Lower lobe of right lung (tissue), 2 donors: ENCODE measurements around the gene ADGRL1. TPM values are rescaled to one million over a fixed set of nuclear protein-coding genes. Genes with fewer than 3 reads are reported as not detected.

Experiments
- ATAC-seq, 2 donors: fragments of 200-7000 bp; cut with Tn5 transposase; one replicate each; pipeline ENCODE4 v1.9.1; 2020 to 2022; ENCODE audit warnings: mild to moderate bottlenecking in 2 of 2, moderate library complexity in 2 of 2
- DNase-seq: peaks from one replicate; pipeline ENCODE4 v3.0.0-alpha.2; 2020
- H3K27ac ChIP-seq: fragments of 200-600 bp; one replicate; pipeline ENCODE4 v1.8.0; 2022
- H3K27me3 ChIP-seq: fragments of 200-600 bp; one replicate; pipeline ENCODE4 v1.8.0; 2022; ENCODE audit warnings: low read depth
- H3K36me3 ChIP-seq: fragments of 200-600 bp; one replicate; pipeline ENCODE4 v1.8.0; 2022; ENCODE audit warnings: mild to moderate bottlenecking
- H3K4me1 ChIP-seq: fragments of 200-600 bp; one replicate; pipeline ENCODE4 v1.8.0; 2022
- H3K4me3 ChIP-seq: fragments of 200-600 bp; one replicate; pipeline ENCODE4 v1.8.0; 2022; ENCODE audit warnings: mild to moderate bottlenecking
- H3K9me3 ChIP-seq: fragments of 200-600 bp; one replicate; pipeline ENCODE4 v1.8.0; 2022
- CTCF ChIP-seq: fragments of 200-600 bp; IDR thresholded peaks from one replicate; pipeline ENCODE4 v1.8.0; 2022; ENCODE audit warnings: antibody characterized with exemption, mild to moderate bottlenecking
- intact Hi-C: fragments of 100-400 bp; cut with DNase I; formaldehyde crosslinking; loops from one replicate; pipeline ENCODE4 v1.11.0; 2022
- total RNA-seq: library from RNA; stranded (reverse); fragmentation: NEBNext Ultra II Directional; extraction: Animal tissue kit (Norgen Biotek cat#: 25700); gene quantifications from one replicate; pipeline ENCODE4 v1.2.1, GENCODE V29; 2021
- donor health status: DM: no; HTN: yes; CAD: no; lungs with severe emphysema.

The ADGRL1 gene
- total RNA-seq, 1 donor from 2014 or later, result 28.7 TPM

DNA sequence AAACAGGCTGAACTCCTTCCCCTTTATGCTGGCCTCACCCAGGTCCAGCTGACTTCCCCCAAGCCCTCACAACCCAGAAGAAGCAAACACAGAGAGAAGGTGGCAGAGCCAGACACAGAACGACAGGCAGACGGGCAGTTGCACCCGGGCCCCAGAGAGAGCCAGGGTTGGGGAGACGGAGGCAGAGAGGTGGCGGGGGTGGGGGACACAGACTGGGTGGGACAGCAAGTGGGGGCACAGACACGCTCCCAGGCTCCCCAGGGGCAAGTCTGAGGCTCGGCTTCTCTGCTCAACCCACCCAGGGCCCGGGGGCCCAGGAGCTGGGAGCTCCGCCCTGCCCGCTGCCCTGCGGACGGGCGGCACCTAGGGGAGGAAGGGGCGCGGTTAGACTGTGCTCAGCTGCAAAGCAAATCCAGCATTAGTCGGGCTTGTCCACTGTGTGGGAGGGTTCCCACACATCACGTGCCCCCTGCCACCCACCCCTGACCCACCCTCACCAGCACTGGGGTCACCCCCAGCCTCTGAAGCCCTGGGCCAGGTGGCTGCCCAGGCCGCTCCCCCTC lies 38.3 kb downstream of the ADGRL1 start:
- TF ChIP-seq CTCF, result peak; percentile 7
- peak overlapping the region; percentile 11 for H3K4me3 ChIP-seq
- ATAC-seq (peak; percentile 54 to 63), DNase-seq (no peak)
- H3K27ac ChIP-seq, result peak overlapping the region; percentile 71
- no peaks in the 10 kb centered on the region for H3K9me3 ChIP-seq
- no peaks in the 10 kb centered on the region for H3K27me3 ChIP-seq
- intact Hi-C loops, result no loop called here
- peaks cover 43% of the 10 kb centered on the region for H3K36me3 ChIP-seq
- H3K4me1 ChIP-seq, result peaks cover 20% of the 10 kb centered on the region

- Histone ChIP-seq H3K4me1 (peaks cover 20% of the 10 kb centered on the region), H3K9me3 (no peaks in the 10 kb centered on the region), H3K27me3 (no peaks in the 10 kb centered on the region), H3K36me3 (peaks cover 40% of the 10 kb centered on the region), H3K4me3 (peak overlapping the region; percentile 11), H3K27ac (peak overlapping the region; percentile 71)
- intact Hi-C loops, result no loop called here
- ATAC-seq (no peak), DNase-seq (no peak)
- TF ChIP-seq CTCF, result no peak
Observed at GRCh38 chr19:14166999-14167575, 38.9 kb downstream of the ADGRL1 start.

DNA sequence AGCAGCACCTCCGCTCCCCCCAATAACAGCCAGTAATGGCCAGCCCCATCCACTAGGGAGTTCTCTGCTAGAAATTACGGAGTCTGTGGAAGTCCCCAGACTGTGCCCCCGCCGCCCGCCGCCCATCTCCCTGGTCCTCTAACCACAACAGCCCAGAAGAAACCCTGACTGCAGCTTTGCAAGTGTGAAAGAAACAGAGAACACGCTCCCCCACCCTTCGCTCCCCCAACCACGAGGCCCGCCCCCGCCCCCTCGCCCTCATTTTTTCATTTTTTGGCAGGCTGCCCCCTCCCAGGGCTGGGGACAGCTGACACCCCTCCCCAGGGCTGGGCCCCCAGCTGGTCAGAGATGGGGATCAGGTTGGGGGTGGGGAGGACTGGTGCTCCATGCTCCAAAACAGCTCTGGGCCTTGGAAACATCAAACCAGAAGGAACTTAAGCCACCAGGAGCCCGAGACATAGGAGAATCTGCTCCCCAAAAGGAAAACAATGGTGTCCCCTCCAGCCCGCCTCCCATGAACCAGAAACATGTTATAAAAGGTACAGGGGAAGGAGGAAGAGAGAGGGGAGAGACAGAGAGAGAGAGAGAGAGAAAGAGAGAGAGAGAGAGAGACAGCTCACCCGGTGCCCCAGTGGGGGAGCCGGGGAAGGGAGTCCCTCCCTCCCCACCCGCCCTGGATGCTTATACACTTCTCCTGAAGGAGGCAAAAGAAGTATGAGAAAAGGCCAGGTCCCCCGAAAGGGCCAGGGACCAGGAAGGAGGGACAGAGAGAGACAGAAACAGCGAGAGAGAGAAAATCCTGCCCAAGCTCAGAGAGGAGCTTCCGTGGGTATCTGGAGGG lies 39.8 kb downstream of the ADGRL1 start:
- intact Hi-C loops, result no loop called here
- Histone ChIP-seq H3K9me3 (no peaks in the 10 kb centered on the region), H3K4me3 (peak overlapping the region; percentile 1), H3K4me1 (peaks cover 20% of the 10 kb centered on the region), H3K27me3 (no peaks in the 10 kb centered on the region), H3K27ac (peak overlapping the region; percentile 71), H3K36me3 (peaks cover 31% of the 10 kb centered on the region)
- no peak for DNase-seq
- ATAC-seq, result no peak
- TF ChIP-seq CTCF, result no peak

- H3K27me3 ChIP-seq, result no peaks in the 10 kb centered on the region
- no peak for TF ChIP-seq CTCF
- no peak for DNase-seq
- ATAC-seq, result no peak
- no peak overlapping the region for H3K4me3 ChIP-seq
- peaks cover 20% of the 10 kb centered on the region for H3K4me1 ChIP-seq
- H3K9me3 ChIP-seq, result no peaks in the 10 kb centered on the region
- intact Hi-C loops, result no loop called here
- H3K27ac ChIP-seq, result no peak overlapping the region
- peaks cover 24% of the 10 kb centered on the region for H3K36me3 ChIP-seq
Observed at GRCh38 chr19:14164724-14165493, 41.1 kb downstream of the ADGRL1 start.

DNA sequence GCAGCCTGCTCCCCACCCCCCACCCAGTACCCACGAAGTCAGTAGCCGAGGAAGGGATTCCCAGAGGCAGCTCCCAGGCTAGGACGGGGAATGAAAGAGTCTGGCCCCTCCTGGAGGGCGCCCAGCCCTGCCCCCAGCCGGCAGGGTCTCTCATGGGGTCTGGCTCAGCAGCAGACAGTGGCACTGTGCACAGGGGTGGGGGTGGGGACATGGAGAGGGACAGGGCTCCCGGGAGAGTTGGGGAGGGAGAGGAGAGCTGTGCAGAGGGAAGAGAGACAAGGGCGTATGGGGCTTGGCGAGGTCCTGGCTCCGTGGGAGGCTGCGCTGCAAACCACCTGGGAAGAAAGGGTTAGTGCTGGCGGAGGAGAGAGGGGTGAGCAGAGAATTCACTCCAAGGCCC lies 41.9 kb downstream of the ADGRL1 start:
- Histone ChIP-seq H3K4me1 (peaks cover 20% of the 10 kb centered on the region), H3K4me3 (no peak overlapping the region), H3K9me3 (no peaks in the 10 kb centered on the region), H3K27me3 (no peaks in the 10 kb centered on the region), H3K36me3 (peaks cover 18% of the 10 kb centered on the region), H3K27ac (no peak overlapping the region)
- no peak for DNase-seq
- TF ChIP-seq CTCF, result no peak
- no peak for ATAC-seq
- intact Hi-C loops, result no loop called here
